ENCODE data around the gene HECA.

DNA sequence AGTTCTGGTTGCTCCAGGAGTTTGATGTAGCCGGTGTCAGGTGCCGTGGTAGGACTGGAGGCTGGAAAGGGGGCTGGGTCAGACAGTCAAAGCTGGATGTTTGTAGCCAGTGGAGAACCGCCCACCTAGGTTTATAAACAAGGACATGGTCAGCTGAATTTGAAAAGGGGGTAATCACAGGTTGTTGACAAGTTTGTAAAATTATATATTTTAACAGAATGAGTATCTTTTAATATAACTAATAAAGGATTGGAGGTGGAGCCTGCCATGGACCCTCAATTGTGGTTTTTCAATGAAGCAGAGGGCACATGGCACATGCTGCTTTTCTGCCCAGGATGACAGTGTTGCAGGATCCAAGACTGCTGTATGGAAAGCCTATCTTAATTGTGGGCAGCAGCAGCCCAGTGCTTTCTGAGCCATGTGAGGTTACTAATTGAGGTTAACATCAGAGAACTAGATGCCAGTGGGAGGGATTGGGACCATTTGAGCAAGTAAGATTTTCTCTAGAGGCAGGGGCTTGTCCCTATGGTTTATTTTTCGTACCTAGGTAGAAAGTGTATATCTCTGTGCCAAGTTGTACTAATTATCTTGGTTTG lies 9.7 kb downstream of the HECA start:
- TF ChIP-seq CTCF (IDR thresholded peaks at IDR 0.05) (no peak), EP300 (IDR thresholded peaks at IDR 0.05) (no peak)
